Stimulated activated CD8-positive, alpha-beta memory T cell treated with anti-CD3 and anti-CD28 coated beads, Interleukin-4, amount 100 ng/mL, for 4 hours (primary cell): ENCODE data around the gene ARL3.
A peak's percentile ranks its signal among the peaks of the same experiment; 100 is the strongest.

Experiments used
- DNase-seq, 2 donors: peaks; one replicate each; pipeline ENCODE4 v3.0.0-alpha.2; 2020; ENCODE audit warnings: low read depth in 2 of 2, low spot score in 1 of 2

Gene ARL3

DNA sequence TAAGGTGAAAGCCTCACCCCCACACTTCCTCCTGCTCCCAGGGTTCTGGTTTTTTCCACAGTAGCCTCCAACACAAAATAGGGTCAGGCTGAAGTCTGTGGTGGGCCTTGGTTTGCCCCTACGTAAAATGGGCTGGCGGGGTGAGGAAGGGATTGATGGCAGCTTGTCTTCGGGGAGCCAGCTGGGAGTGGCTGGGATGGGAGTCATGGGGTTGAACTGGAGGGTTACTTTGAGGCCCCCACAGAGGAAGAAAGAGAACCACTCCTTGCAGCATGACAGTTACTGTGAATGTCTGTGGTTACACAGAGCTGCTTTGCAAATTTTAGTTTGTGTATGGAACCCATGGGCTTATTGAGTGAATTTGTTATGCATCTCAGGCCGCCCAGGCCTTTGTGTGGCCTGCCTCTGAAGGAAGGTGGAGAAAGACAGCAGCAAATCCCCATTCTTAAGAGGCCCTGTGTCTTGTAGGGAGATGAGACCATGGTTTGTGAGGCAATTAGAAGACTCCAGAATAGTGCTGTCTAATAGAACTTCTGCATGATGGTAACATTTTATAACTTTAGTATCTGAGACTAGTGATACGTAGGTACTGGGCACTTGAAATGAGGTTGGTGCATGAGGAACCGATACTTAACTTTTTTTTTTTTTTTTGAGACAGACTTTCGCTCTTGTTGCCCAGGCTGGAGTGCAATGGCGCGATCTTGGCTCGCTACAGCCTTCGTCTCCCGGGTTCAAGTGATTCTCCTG lies 61.9 kb downstream of the ARL3 start:
- DNase-seq, result no peak

DNA sequence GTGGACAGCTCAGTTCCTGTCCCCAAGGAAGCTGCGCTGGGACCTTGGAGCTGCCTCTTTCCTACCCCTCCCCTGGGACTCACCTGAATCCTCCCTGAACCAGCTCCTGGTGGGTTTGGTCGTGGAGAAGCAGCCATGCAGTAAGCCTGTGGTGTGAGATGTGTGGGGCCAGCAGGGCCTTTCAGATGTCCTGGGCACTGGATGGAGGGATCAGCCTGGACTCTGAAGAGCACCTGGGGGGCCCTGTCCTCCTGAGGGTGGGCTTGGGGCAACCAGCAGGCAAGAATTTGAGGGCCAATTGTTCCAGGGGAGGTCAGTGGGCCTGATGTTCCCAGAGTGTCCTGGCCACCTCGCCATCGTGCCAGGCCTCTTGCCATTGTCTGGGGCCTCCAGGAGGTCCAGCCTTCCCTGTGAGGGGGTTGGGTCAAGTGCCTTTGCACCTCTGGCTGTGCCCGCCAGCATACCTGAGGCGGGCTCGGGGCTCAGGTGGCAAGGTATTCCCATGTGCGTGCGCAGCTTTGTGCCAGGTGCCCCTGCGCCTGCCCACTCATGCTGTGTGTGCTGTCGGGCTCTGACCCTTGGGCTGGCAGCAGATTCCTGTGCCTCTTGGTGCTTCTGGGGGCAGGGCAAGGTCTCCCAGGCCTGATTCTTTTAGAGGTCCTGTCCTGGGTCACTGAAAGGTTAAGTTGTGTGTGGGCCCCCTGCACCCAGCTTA lies 62.6 kb downstream of the ARL3 start:
- DNase-seq, result no peak

- no peak for DNase-seq
These were observed 63.3 kb downstream of the ARL3 start for GRCh38 chr10:102650655-102651454.

GRCh38 chr10:102649797-102650654 lies 64.2 kb downstream of the ARL3 start:
- no peak for DNase-seq

DNA sequence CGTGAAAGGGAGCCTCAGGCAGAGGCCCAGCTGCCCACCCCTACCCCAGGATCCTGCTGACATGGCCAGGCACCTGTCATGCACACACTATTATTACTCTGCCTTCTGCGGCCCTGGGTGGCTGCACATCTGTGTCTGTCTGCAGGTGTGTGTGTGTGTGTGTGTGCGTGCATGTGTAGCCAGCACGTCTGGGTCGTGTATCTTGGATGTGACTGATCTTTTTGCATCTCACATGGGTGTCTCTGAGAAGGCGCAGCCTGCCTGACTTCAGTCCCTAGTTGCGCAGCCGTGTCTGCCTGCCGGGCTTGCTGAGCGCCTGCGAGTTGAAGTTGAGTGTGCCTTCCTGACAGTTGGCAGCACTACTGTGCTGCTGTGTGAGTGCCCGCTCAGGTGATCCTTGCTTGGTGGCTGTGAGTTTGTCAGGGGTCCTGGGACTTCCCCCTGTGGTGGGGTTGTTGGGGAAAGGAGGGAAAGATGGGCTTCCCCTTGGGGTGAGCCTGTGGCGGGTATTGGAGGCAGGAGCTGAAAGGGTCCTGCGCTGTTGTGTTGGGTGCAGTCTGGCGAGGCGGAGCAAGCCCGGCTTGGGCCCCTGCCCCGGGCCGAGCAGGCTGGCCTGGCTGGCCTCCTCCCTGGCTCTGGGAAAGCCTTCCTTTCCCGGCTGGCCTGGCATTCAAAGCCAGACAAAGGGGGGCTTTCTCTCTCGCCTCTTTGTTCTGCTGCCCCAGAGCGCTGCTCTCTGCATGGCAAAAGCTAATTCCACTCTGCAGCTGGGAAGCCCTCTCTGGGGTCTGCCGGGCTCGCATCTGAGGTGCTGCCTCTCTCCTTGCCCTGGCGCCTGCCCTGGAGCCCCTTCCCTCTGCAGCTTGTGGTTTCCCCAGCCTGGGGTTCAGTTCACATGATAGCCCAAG lies 65.1 kb downstream of the ARL3 start:
- no peak for DNase-seq

DNA sequence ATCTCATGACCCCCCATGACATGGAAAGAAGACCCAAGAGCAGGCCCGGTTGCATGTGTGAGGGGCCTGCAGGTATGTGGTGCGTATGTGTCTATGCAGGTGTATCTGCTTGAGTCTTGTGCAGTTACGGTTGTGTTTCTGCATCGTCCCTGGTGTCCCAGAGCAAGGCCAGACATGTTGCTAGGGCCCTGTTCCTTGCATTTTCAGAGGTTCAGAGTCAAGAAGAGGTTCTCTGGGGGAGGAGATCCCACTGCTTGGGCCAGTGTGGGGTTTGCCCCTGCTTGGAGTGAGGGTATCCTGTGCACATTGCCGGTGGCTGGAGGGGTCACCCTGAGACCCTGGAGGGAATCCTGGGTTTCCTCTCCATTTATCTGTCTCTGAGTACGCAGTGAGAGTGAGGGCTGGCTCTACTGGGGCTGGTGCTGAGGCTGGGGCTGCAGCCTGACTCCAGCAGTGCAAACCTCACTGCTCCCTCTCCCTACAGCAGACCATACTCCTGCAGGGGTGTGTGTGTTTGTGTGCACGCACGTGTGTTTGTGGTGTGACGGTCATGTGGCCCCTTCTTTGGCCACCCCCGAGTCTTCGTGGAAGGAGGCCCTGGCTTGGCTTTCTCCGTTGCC lies 65.8 kb downstream of the ARL3 start:
- no peak for DNase-seq

DNA sequence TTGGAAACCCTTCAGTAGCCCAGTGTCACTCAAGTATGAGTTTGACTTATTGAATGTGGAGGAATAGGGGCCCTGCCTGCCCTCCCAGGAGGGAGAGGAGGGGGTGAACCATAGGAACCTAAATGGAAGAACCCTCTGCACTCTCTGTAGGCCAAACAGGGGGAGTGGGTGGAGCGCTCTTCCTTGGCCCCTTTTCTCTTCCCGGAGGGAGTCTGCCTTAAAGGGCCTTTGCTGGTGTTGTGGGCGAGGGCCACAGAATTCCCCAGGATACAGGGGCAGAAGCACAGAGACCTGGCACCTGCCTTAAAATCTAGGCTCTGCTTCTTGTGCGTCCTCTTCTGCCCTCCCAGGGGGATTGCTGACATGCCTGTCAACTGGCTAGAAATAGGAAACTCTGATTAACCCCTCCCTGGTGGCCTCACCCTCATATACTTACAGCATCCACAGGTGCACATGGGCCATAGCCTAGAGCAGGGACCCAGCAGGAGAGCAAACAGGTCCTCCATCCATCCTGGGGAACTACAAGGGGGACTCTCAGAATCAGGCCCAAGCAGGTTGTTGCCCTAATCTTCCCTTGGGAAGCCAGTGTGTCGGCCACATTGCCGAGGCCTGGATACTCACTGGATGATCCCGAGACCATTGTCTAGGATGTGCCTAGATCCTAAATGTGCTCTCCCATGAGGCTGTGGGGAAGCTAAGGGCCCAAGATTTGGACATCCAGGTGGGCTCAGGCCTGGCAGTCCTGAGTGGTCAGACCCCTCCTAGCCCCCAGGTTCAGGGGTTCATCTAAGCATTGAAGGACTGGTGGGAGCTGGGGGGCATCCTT lies 66.5 kb downstream of the ARL3 start:
- DNase-seq, result no peak

DNA sequence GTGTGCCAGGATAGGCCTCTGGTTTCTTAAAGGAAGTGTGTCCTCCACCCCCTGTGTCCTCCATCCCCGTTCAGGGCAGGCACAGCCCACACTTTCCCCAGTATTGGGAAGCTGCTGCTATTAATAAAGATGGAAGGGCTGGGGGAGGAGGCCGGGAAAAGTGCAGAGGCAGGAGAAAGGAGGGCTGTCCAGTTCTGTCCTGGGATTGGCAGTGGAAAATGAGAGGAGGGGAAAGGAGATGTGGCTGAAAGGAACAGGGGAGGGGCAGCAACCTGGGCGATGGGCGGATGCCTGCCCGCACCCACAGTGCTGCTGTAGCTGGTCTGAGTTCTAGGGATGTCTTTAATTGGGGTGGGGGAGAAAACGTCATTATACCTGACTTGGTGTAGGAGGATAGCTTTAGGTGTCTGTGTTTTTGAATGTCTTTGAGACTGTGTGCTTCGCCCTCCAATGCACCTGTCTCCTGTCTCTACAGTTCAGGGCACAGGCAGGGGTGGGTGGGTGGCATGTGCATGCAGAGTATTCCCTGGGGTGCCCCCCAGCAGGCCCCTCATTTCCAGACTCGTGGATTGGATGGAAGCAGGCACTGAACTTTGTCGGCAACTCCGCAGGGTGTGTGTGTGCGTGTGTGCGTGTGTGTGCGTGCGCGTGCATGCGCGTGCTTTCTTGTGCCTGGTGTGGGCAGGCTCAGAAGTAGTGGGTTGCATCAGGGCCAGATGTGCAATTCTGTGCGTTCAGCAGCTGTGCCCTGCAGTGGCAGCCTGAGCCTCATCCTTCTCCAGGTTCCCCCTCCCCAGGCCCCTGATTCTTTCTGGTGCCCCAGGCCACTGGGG lies 67.4 kb downstream of the ARL3 start:
- DNase-seq, result no peak

- peak; percentile 49 to 60 for DNase-seq
These were observed 68.2 kb downstream of the ARL3 start for GRCh38 chr10:102645741-102646609.

DNA sequence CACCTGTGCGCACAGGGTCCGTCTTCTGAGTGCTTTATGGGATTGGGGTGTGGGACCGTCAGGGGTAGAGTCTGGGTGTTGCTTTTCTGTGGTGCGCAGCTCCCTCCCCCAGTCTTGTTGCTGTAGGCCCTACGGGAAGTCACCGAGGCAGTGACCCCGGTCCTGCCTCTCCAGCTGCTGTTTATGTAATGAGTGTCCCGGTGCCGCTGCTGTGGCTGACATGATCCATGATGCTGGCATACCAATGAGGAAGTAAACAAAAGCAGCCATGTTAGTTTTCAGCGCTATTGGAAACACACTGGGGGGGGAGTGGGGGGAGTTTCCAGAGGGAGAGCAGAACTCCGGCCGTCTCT lies 68.8 kb downstream of the ARL3 start:
- no peak for DNase-seq

- DNase-seq, result peak in 1 of 2 donors; percentile 60
These were observed 69.4 kb downstream of the ARL3 start for GRCh38 chr10:102644646-102645387.

- no peak for DNase-seq
These were observed 70.0 kb downstream of the ARL3 start, which contains the start of gene TRIM8 for GRCh38 chr10:102644066-102644645. TRIM8 (plus strand) TSS chr10:102644479; CDS start chr10:102644618, 139 bp downstream.

GRCh38 chr10:102643336-102644065 lies 70.7 kb downstream of the ARL3 start:
- DNase-seq, result no peak

- no peak for DNase-seq
These were observed 71.4 kb downstream of the ARL3 start for GRCh38 chr10:102642736-102643335.
